WTC11 (cell line): ENCODE data around the gene KATNBL1. TPM values are rescaled to one million over a fixed set of nuclear protein-coding genes. Genes with fewer than 3 reads are reported as not detected.
"Not testable (repeated sequence)": the region's sequence is repeated elsewhere in the genome, so short reads cannot be mapped to it uniquely, and the experiment has no call there.

Experiments
- ATAC-seq: fragments of 200-7000 bp; cut with Tn5 transposase; 2 replicates; pipeline ENCODE4 v1.10.0; 2021; ENCODE audit warnings: mild to moderate bottlenecking, moderate library complexity
- CTCF ChIA-PET: fragments of 300-600 bp; sonication (Branson Sonifier 250); formaldehyde crosslinking; loops from one replicate; lab custom pipeline; 2021; ENCODE audit warnings: antibody characterized with exemption; lab: Charles Lee
- POLR2A ChIA-PET: fragments of 350-600 bp; sonication (Branson Sonifier 250); formaldehyde crosslinking; loops from one replicate; lab custom pipeline; 2021; ENCODE audit warnings: antibody characterized with exemption; lab: Charles Lee
- DNase-seq: peaks from one replicate; pipeline ENCODE4 v3.0.0; 2021; ENCODE audit warnings: low spot score
- H3K27ac Mint-ChIP-seq: 2 replicates; pipeline ENCODE4 v1.8.0; 2021; ENCODE audit warnings: mixed read lengths
- H3K27me3 Mint-ChIP-seq: 2 replicates; pipeline ENCODE4 v1.8.0; 2021; ENCODE audit warnings: low read depth, mild to moderate bottlenecking, moderate library complexity, mixed read lengths
- H3K36me3 Mint-ChIP-seq: 2 replicates; pipeline ENCODE4 v1.8.0; 2021; ENCODE audit warnings: mixed read lengths
- H3K4me1 Mint-ChIP-seq: 2 replicates; pipeline ENCODE4 v1.8.0; 2022; ENCODE audit warnings: mixed read lengths
- H3K4me3 Mint-ChIP-seq: 2 replicates; pipeline ENCODE4 v1.8.0; 2021; ENCODE audit warnings: mild to moderate bottlenecking, moderate library complexity, mixed read lengths
- H3K9me3 Mint-ChIP-seq: 2 replicates; pipeline ENCODE4 v1.8.0; 2021; ENCODE audit warnings: mixed read lengths
- CREM ChIP-seq: sonication (generic); formaldehyde crosslinking; IDR thresholded peaks from 2 replicates; pipeline ENCODE4 v1.8.1; 2022; ENCODE audit warnings: mild to moderate bottlenecking, missing genetic modification reagents, moderate library complexity
- ELF4 ChIP-seq: sonication (generic); formaldehyde crosslinking; IDR thresholded peaks from 2 replicates; pipeline ENCODE4 v1.8.1; 2022; ENCODE audit warnings: low read depth, mild to moderate bottlenecking, moderate library complexity, missing genetic modification reagents
- ETV6 ChIP-seq: sonication (generic); formaldehyde crosslinking; IDR thresholded peaks from 2 replicates; pipeline ENCODE4 v1.8.1; 2022; ENCODE audit warnings: mild to moderate bottlenecking, missing genetic modification reagents
- GABPB1 ChIP-seq: sonication (generic); formaldehyde crosslinking; IDR thresholded peaks from 2 replicates; pipeline ENCODE4 v1.8.1; 2023; ENCODE audit warnings: mild to moderate bottlenecking, missing genetic modification reagents
- HMGA2 ChIP-seq: fragments of 250-450 bp; sonication (Bioruptor Pico); IDR thresholded peaks from 2 replicates; pipeline ENCODE4 v1.4.0; 2021; ENCODE audit warnings: mild to moderate bottlenecking, moderate library complexity
- KAT7 ChIP-seq: sonication (generic); formaldehyde crosslinking; IDR thresholded peaks from 2 replicates; pipeline ENCODE4 v1.8.1; 2023; ENCODE audit warnings: missing genetic modification reagents, mild to moderate bottlenecking, borderline replicate concordance
- NR2C2 ChIP-seq: sonication (generic); formaldehyde crosslinking; IDR thresholded peaks from 2 replicates; pipeline ENCODE4 v1.8.0; 2022; ENCODE audit warnings: mild to moderate bottlenecking, missing genetic modification reagents
- PRRX2 ChIP-seq: fragments of 250-450 bp; sonication (Bioruptor Pico); IDR thresholded peaks from 2 replicates; pipeline ENCODE4 v1.8.0; 2021; ENCODE audit warnings: mild to moderate bottlenecking
- SOX15 ChIP-seq: fragments of 250-450 bp; sonication (Bioruptor Pico); IDR thresholded peaks from 2 replicates; pipeline ENCODE4 v1.9.0; 2021; ENCODE audit warnings: mild to moderate bottlenecking
- SP1 ChIP-seq: sonication (generic); formaldehyde crosslinking; conservative IDR thresholded peaks from 2 replicates; pipeline ENCODE4 v1.8.1; 2022; ENCODE audit warnings: missing genetic modification reagents
- TCF7 ChIP-seq: sonication (generic); formaldehyde crosslinking; IDR thresholded peaks from 2 replicates; pipeline ENCODE4 v1.8.0; 2022; ENCODE audit warnings: mild to moderate bottlenecking, low read depth, missing genetic modification reagents, moderate library complexity
- TEAD4 ChIP-seq: sonication (generic); formaldehyde crosslinking; IDR thresholded peaks from 2 replicates; pipeline ENCODE4 v1.8.0; 2022; ENCODE audit warnings: mild to moderate bottlenecking, missing genetic modification reagents
- TP53 ChIP-seq: sonication (generic); formaldehyde crosslinking; IDR thresholded peaks from 2 replicates; pipeline ENCODE4 v1.8.1; 2023; ENCODE audit warnings: mild to moderate bottlenecking, missing genetic modification reagents
- ZNF317 ChIP-seq: sonication (generic); formaldehyde crosslinking; IDR thresholded peaks from 2 replicates; pipeline ENCODE4 v1.8.1; 2023; ENCODE audit warnings: low read depth, mild to moderate bottlenecking, moderate library complexity, missing genetic modification reagents, borderline replicate concordance
- ZNF416 ChIP-seq: fragments of 250-450 bp; sonication (Bioruptor Pico); IDR thresholded peaks from 2 replicates; pipeline ENCODE4 v1.9.0; 2021; ENCODE audit warnings: mild to moderate bottlenecking, inconsistent platforms
- ZNF671 ChIP-seq: fragments of 250-450 bp; sonication (Bioruptor Pico); IDR thresholded peaks from 2 replicates; pipeline ENCODE4 v1.8.0; 2021; ENCODE audit warnings: mild to moderate bottlenecking
- total RNA-seq: library from RNA; stranded (reverse); gene quantifications from 3 replicates; pipeline ENCODE4 v1.2.3, GENCODE V29; 2021
- TF ChIP-seq, protein P1 (sequence below): fragments of 250-450 bp; sonication (Bioruptor Pico); conservative IDR thresholded peaks from 2 replicates; pipeline ENCODE4 v1.9.0; 2021; ENCODE audit warnings: mild to moderate bottlenecking
- TF ChIP-seq, protein P2 (sequence below): sonication (generic); formaldehyde crosslinking; IDR thresholded peaks from 2 replicates; pipeline ENCODE4 v1.8.1; 2022; ENCODE audit warnings: mild to moderate bottlenecking, missing genetic modification reagents, moderate library complexity, borderline replicate concordance
- TF ChIP-seq, protein P3 (sequence below): sonication (generic); formaldehyde crosslinking; IDR thresholded peaks from 2 replicates; pipeline ENCODE4 v1.8.1; 2022; ENCODE audit warnings: mild to moderate bottlenecking, moderate library complexity, missing genetic modification reagents
- TF ChIP-seq, protein P4 (sequence below): sonication (generic); formaldehyde crosslinking; IDR thresholded peaks from 2 replicates; pipeline ENCODE4 v1.8.1; 2023; ENCODE audit warnings: mild to moderate bottlenecking, missing genetic modification reagents, moderate library complexity

Gene KATNBL1
- total RNA-seq, 1 experiment from 2014 or later = 45.8 TPM

DNA sequence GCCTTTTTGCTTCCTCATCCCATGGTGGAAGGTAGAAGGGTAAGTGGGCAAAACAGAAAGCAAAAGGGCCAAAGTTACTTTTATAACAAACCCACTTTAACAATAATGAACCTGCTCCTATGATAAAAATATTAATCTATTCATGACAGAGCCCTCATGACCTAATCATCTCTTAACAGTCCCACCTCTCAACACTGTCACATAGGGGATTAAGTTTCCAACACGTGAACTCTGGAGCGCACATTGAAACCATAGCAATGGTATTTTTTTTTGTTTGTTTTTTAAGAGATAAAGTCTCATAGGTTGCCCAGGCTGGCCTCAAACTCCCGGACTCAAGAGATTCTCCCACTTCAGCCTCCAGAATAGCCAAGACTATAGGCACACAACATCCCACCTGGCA lies 30.7 kb downstream of the KATNBL1 start:
- ATAC-seq (no peak), DNase-seq (no peak)
- ChIA-PET POLR2A (no interaction called here), CTCF (no interaction called here)
- H3K9me3 Mint-ChIP-seq = peaks cover 6% of the 10 kb centered on the region
- no peak overlapping the region for H3K27ac Mint-ChIP-seq
- no peak overlapping the region for H3K4me3 Mint-ChIP-seq
- no peaks in the 10 kb centered on the region for H3K27me3 Mint-ChIP-seq
- peaks cover 3% of the 10 kb centered on the region; the same call in 1 of the 2 replicates for H3K36me3 Mint-ChIP-seq
- TF ChIP-seq ZNF416 = no peak
- no peak for TF ChIP-seq HMGA2
- TF ChIP-seq, protein P1, sequence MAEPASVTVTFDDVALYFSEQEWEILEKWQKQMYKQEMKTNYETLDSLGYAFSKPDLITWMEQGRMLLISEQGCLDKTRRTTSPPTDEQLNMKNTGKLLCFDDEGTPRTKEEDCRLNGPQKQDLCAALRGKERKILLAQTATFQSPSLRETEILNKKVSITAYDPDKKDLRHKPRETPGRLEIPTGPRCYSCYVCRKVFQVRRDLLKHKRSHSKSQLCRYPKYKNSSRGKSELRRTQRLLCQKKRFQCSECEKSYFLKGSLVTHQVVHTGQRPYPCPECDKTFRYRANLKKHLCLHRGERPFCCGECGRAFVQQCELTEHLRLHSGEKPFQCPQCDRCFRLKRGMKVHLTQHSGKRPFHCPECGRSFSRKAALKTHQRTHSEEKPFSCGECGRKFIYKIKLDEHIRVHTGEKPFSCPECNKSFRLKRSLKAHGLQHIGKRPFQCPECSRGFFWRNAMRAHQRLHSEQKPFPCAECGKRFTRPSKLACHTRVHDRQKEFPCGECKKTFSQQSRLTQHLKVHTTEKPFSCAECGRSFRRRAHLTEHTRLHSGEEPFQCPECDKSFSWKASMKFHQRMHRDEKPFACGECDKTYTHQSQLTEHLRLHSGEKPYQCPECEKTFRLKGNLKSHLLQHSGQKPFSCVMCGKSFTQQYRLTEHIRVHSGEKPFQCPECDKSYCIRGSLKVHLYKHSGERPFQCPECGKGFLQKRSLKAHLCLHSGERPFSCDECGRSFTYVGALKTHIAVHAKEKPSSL (CRISPR knock-in tag) = no peak
- TF ChIP-seq SP1 (CRISPR knock-in tag) = no peak
- no peak for TF ChIP-seq NR2C2 (CRISPR knock-in tag)
- TF ChIP-seq ETV6 (CRISPR knock-in tag) = no peak
- TF ChIP-seq PRRX2 (CRISPR knock-in tag) = no peak
- TF ChIP-seq, protein P2, sequence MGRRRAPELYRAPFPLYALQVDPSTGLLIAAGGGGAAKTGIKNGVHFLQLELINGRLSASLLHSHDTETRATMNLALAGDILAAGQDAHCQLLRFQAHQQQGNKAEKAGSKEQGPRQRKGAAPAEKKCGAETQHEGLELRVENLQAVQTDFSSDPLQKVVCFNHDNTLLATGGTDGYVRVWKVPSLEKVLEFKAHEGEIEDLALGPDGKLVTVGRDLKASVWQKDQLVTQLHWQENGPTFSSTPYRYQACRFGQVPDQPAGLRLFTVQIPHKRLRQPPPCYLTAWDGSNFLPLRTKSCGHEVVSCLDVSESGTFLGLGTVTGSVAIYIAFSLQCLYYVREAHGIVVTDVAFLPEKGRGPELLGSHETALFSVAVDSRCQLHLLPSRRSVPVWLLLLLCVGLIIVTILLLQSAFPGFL (CRISPR knock-in tag) = no peak
- no peak for TF ChIP-seq SOX15 (CRISPR knock-in tag)
- no peak for TF ChIP-seq TP53
- TF ChIP-seq CREM (CRISPR knock-in tag) = no peak
- TF ChIP-seq ZNF317 = no peak
- TF ChIP-seq GABPB1 (CRISPR knock-in tag) = no peak
- H3K4me1 Mint-ChIP-seq = peaks cover 14% of the 10 kb centered on the region

DNA sequence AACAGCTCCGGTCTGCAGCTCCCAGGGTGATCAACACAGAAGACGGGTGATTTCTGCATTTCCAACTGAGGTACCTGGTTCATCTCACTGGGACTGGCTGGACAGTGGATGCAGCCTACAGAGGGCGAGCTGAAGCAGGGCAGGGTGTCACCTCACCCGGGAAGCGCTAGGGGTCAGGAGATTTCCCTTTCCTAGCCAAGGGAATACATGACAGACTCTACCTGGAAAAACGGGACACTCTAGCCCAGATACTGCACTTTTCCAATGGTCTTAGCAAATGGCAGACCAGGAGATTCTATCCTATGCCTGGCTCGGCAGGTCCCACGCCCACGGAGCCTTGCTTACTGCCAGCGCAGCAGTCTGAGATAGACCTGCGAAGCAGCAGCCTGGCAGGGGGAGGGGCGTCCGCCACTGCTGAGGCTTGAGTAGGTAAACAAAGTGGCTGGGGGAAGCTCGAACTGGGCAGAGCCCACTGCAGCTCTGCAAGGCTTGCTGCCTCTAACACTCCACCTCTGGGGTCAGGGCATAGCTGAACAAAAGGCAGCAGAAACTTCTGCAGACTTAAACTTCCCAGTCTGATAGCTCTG lies 43.8 kb downstream of the KATNBL1 start:
- H3K27ac Mint-ChIP-seq, H3K4me1 Mint-ChIP-seq, POLR2A ChIA-PET, H3K27me3 Mint-ChIP-seq, H3K4me3 Mint-ChIP-seq: not testable (repeated sequence)
- DNase-seq = peak; percentile 25
- H3K9me3 Mint-ChIP-seq = peaks cover 30% of the 10 kb centered on the region
- peak; percentile 46 for ATAC-seq
- peaks cover 31% of the 10 kb centered on the region for H3K36me3 Mint-ChIP-seq
- CTCF ChIA-PET = interaction anchor here (0.9 to 1.9 kb wide), 5 partner anchors 17 to 428 kb away, joined by 3 to 8 read pairs (median 4); partner anchors contain the start of gene SLC12A6

DNA sequence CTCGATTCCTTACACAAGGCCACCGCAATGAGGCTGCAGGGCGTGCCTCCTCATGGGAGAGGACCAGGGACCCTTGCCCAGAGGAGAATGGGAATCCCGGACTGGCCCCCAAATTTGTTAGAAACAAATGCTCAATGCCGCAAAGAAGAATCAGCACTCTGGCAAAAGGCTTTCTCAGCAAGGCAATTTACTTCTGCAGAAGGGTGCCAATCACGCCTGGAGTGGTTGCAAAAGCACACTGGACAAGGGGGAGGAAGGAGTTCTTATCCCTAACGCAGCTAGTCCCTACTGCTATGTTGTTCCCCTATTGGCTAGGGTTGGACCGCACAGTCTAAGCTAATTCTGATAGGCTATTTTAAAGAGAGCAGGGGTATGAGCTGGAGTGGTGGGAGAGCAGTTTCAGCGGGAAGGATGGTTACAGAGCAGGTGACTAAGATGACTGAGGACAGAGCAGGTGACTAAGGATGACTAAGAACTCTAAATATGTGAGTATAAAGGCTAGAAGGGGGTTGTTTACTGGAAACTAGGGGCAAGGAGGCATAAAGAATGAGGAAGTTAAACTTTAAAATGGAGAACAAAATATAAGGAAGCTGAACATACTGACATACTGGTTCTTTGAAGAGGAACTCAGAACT lies 48.5 kb downstream of the KATNBL1 start:
- no peak overlapping the region for H3K4me3 Mint-ChIP-seq
- peaks cover 38% of the 10 kb centered on the region for H3K9me3 Mint-ChIP-seq
- ChIA-PET POLR2A (no interaction called here), CTCF (interaction anchor here (0.8 kb wide), 1 partner anchor 53 kb away, joined by 4 read pairs; no protein-coding TSS in a partner anchor)
- peaks cover 14% of the 10 kb centered on the region for H3K4me1 Mint-ChIP-seq
- no peak for ATAC-seq
- DNase-seq = no peak
- TF ChIP-seq TCF7 (CRISPR knock-in tag) (no peak), ELF4 (CRISPR knock-in tag) (no peak), TP53 (no peak), TEAD4 (no peak), HMGA2 (no peak), ZNF671 (CRISPR knock-in tag) (no peak), KAT7 (CRISPR knock-in tag) (no peak)
- TF ChIP-seq, protein P3, sequence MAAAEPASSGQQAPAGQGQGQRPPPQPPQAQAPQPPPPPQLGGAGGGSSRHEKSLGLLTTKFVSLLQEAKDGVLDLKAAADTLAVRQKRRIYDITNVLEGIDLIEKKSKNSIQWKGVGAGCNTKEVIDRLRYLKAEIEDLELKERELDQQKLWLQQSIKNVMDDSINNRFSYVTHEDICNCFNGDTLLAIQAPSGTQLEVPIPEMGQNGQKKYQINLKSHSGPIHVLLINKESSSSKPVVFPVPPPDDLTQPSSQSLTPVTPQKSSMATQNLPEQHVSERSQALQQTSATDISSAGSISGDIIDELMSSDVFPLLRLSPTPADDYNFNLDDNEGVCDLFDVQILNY (CRISPR knock-in tag) = no peak
- TF ChIP-seq, protein P4, sequence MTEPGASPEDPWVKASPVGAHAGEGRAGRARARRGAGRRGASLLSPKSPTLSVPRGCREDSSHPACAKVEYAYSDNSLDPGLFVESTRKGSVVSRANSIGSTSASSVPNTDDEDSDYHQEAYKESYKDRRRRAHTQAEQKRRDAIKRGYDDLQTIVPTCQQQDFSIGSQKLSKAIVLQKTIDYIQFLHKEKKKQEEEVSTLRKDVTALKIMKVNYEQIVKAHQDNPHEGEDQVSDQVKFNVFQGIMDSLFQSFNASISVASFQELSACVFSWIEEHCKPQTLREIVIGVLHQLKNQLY (CRISPR knock-in tag) = no peak
- 0 out of 2 replicates have a peak overlapping the region, but pooled peaks have one; percentile 34 for H3K27ac Mint-ChIP-seq
- H3K27me3 Mint-ChIP-seq = no peaks in the 10 kb centered on the region
- peaks cover 51% of the 10 kb centered on the region for H3K36me3 Mint-ChIP-seq
